Astrocyte of the cerebellum (primary cell): ENCODE measurements around the gene BRWD1.

Experiments
- DNase-seq: peaks from one replicate; pipeline ENCODE4 v3.0.0-alpha.2; 2011; ENCODE audit warnings: low read depth
- H3K4me3 ChIP-seq: 2 replicates; pipeline ENCODE4 v1.5.1; 2011; ENCODE audit warnings: mild to moderate bottlenecking, low read depth, low read length, moderate library complexity
- in situ Hi-C: cut with HindIII; loops from 2 replicates; pipeline ENCODE4 v1.10.0; 2017; ENCODE audit warnings: low sequenced_read_pairs
- TF ChIP-seq, protein P1 (sequence below): IDR thresholded peaks from 2 replicates; pipeline ENCODE4 v1.5.1; 2012; ENCODE audit warnings: low read length, low read depth, moderate library complexity, mild to moderate bottlenecking; ENCODE audit errors: missing control alignments

Gene BRWD1

DNA sequence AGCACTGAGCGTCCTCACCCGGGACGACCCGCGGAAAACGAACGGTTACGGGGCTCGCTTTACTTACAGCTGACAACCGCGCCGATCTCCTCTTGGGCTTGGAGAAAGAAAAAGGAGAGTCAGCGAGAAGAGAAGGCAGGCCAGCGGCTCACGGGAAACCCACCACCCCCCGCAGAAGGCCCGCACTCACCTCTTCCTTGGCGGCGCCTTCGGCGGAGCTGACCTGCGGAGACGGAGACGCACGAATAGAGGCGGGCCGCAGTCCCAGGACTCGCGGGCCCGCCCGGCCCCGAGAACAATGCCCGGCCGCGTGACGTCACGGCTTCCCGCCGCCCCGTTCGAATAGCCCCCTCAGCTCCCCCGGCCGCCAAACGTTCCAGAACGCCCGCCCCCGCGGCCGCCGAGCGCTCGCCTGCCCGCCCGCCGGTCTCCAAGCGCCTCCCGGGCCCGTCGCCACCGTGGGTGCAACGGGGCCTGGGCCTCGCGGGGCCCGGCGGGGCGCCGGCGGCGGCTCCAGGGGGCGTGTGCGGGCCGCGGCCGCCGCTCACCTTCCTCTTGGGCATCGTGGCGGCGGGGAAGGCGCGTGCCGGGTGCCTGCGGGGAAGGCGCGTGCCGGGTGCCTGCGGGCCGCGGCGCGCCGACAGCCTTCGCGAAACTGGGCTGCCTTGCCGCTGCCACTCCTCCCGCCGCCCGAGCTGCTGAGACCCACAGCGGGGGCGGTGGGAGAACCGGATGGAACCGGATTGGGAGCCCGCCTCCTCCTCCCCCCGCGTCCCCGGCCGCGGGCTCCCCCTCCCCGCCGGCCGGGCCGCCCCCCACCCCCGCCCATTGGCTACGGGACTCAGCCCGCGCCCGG is 35.2 kb upstream of the BRWD1 start, which contains the start of gene HMGN1:
Gene HMGN1 (minus strand): TSS at position 734 of the 856 bp plus-strand sequence. CDS start 171 bp downstream, at position 563.
- DNase-seq = peak; percentile 72
- H3K4me3 ChIP-seq = peak within 1 kb of the TSS; percentile 89
- TF ChIP-seq, protein P1, sequence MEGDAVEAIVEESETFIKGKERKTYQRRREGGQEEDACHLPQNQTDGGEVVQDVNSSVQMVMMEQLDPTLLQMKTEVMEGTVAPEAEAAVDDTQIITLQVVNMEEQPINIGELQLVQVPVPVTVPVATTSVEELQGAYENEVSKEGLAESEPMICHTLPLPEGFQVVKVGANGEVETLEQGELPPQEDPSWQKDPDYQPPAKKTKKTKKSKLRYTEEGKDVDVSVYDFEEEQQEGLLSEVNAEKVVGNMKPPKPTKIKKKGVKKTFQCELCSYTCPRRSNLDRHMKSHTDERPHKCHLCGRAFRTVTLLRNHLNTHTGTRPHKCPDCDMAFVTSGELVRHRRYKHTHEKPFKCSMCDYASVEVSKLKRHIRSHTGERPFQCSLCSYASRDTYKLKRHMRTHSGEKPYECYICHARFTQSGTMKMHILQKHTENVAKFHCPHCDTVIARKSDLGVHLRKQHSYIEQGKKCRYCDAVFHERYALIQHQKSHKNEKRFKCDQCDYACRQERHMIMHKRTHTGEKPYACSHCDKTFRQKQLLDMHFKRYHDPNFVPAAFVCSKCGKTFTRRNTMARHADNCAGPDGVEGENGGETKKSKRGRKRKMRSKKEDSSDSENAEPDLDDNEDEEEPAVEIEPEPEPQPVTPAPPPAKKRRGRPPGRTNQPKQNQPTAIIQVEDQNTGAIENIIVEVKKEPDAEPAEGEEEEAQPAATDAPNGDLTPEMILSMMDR = no peak
- in situ Hi-C loops = loop anchor here (5.0 kb wide), 1 partner anchor 36 kb away; the partner anchor contains the start of gene BRWD1

DNA sequence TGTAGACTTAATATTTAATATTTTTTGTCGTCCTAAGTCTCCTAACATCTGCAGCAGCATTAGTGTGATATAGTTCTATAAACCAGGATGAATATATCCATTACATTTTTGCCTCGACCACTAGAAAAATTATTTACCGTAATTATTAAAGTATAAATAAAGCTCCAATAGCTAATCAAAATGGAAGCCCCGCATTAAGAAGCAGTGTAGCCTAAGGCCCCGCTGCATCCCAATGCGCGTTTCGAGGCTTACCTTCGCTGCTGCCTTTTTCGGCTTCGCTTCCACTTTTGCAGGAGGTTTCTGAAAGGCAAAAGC is 34.6 kb upstream of the BRWD1 start:
- H3K4me3 ChIP-seq = peak overlapping the region; percentile 89
- in situ Hi-C loops = loop anchor here (5.0 kb wide), 1 partner anchor 36 kb away; the partner anchor contains the start of gene BRWD1
- DNase-seq = no peak
- TF ChIP-seq, protein P1 = no peak

DNA sequence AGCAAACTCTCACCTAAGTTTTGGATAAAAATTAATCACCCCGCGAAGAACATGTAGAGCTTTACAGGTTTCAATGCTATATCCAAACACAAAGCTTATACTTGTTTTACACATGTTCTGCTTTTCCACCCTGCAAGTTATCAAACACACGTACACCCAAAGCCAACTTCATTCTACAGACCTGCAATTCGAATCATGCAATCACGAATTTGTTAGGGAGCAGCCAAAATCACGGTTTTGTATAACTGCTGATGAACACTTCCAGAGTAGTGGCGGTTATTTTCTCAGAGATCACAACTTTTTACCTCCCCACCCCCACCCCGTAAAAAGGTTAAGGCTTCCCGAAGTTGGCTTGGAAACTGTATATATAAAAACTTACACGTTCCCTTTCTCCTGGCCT is 34.1 kb upstream of the BRWD1 start:
- H3K4me3 ChIP-seq = peak overlapping the region; percentile 89
- TF ChIP-seq, protein P1 = no peak
- no peak for DNase-seq
- in situ Hi-C loops = loop anchor here (5.0 kb wide), 1 partner anchor 35 kb away; the partner anchor contains the start of gene BRWD1

DNA sequence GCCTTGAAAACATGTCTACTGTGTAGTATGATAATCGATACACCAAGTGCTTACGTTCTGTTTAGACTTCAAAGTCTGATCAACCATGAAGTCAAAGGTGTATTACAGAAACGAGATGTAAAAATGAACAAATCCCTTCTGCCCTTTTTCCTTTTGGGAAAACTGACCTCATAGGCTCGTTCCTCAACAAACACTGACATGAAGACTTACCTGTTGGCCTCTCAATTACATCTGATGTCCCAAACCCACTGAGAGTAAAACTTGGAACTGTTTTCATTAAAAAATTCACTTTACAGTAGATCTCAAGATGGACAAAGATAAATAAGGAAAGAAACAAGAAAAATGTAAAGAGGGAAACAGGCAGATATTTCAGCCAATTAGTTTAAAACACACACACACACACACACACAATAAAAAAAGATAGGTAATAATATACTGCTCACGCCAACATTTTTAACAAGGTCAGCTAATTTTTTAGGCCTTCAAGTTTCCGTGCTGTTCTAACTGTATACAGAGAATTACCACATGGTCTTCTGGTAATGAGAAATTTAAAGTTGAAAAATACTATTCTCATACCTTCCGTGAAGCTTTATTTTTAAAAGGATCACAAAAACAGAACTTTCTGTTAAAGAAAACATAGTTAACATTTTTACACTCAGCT is 33.4 kb upstream of the BRWD1 start:
- in situ Hi-C loops = loop anchor here (5.0 kb wide), 1 partner anchor 34 kb away; the partner anchor contains the start of gene BRWD1
- TF ChIP-seq, protein P1 = no peak
- peak overlapping the region; percentile 89 for H3K4me3 ChIP-seq
- no peak for DNase-seq

DNA sequence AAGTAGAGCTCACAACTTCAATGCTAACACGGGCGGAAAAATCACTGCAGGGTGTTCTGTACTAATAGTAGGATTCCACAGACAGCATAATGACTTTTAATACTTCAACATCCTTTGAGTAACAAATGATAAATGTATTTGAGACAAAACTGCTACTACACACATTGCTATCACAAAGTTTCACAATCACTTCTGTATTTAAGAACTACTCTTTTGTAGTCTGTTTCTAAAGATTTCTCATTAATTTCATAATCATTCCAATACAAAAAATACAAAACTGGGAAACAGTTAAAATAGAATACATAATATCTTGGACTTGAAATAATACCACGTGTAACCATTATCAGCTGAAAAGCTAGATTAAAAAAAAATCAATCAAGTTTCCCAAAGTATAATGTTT is 32.8 kb upstream of the BRWD1 start:
- in situ Hi-C loops = loop anchor here (5.0 kb wide), 1 partner anchor 34 kb away; the partner anchor contains the start of gene BRWD1
- peak overlapping the region; percentile 89 for H3K4me3 ChIP-seq
- TF ChIP-seq, protein P1 = no peak
- no peak for DNase-seq

DNA sequence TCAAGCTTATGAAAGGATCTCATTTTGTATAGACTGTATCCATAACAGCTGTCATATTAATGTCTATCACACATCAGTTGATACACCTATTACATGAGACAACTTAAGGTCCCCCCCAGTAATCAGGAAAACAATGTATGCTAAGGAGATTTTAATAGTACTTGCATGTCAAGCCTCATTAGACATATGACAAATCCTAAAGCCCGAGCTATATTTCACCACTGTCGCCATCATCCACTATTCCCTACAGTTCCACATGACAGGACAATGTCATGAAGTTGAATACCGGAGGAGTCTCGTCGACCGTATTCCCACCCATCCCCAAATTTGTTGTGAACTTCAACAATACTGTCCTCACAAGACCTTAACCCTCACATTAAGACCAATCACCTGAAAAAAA is 32.0 kb upstream of the BRWD1 start:
- in situ Hi-C loops = loop anchor here (5.0 kb wide), 1 partner anchor 33 kb away; the partner anchor contains the start of gene BRWD1
- TF ChIP-seq, protein P1 = no peak
- DNase-seq = no peak
- H3K4me3 ChIP-seq = peak overlapping the region; percentile 2
